Midbrain (tissue), 1 donor: ENCODE measurements around the gene NEURL1.
"Not testable (repeated sequence)": the region's sequence is repeated elsewhere in the genome, so short reads cannot be mapped to it uniquely, and the experiment has no call there.

ENCODE experiments used
- DNase-seq: peaks from one replicate; lab custom pipeline; 2025; lab: John Stamatoyannopoulos, UW

Gene NEURL1

DNA sequence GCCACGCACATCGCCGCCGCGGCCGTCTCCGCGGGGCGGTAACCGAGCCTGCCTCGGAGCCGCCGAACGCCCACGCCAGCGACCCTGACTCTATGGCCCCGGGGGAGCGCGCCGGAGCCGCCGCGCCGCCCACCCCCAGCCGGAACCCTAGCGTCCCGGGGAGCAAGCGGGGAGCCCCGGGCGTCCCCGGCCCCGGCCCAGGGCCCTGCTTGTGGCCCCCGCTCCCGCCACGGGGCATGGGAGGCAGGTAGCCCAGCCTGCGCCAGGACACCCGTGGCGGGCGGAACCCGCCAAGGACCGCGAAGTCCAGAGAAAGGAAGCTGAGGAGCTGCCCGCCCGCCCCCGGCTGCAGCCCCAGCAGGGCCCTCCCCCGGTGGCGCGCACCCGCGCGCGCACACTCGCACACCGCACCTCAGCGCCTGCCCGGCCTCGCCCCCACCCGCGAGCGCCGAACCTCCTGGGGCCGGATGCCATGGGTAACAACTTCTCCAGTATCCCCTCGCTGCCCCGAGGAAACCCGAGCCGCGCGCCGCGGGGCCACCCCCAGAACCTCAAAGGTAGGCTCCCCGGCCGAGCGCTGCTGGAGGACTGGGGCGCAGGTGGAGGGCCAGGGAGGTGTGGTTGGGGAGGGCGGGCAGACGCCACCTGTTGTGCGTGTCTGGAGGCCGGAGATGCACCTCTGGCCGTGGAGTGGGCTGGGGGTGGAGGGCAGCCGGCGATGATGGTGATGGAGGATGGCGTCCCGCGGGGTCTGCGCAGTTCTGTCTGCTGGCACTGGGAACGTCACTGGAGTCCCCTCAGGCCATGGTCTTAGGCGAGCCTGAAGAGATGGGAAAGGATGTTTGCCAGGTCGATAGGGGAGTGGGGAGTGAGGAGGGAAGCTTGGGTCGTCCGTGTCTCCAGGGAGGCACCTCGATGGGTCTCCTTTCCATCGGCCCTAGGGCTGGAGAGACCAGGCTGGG, 692 bp downstream of the NEURL1 start:
- DNase-seq = no peak

DNA sequence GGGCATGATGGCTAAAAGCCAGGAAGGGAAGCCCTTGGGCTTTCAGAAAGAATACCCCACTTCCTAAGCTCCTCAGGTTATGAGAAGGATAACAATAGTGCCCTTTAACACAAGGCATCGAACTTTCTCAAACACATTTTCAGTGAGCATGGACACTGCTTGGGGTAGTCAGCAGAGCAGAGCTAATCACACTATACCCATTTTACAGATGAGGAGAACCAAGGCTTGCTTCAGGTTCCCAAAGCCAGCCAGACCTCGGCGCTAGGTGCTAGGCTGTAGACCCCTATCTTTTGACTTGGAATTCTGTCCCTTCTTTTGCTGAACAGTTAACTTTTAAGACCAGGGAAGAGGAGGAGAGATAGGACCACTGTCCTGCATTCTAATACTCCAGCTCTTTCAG, 1.8 kb downstream of the NEURL1 start:
- no peak for DNase-seq

DNA sequence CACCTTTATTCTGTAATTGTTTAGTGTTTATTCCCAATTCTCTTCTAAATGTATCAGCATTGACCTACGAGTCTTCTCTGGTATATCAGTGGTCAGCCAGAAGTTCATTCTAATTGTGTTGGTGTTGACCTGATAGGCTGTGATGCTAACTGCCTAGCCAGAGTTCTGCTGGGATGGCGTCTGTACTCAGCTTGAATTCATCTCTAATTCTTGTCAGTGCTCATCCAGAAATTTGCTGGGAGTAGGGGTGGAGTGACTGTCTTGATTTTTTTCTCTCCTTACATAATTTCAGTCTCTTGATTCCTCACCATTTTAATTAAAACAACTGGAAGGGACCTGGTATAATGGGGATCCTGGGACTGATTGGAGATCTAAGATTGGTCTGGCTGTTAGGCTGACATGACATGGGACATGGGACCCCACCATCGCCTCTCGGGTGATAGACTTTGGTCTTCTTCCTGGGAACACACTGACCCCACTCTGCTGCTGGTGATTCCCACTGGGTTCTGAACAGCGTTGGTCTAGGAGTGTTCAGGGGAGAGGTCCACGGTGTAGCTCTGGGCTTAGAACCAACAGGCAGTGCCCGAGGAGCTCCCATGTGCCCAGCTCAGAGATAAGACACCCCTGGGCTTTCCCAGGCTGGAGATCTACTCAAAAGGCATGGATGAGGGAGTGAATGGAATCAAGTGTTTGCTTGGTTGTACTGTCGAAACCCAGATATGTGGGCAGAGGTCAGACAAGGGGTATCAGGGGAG, 3.8 kb downstream of the NEURL1 start:
- no peak for DNase-seq

DNA sequence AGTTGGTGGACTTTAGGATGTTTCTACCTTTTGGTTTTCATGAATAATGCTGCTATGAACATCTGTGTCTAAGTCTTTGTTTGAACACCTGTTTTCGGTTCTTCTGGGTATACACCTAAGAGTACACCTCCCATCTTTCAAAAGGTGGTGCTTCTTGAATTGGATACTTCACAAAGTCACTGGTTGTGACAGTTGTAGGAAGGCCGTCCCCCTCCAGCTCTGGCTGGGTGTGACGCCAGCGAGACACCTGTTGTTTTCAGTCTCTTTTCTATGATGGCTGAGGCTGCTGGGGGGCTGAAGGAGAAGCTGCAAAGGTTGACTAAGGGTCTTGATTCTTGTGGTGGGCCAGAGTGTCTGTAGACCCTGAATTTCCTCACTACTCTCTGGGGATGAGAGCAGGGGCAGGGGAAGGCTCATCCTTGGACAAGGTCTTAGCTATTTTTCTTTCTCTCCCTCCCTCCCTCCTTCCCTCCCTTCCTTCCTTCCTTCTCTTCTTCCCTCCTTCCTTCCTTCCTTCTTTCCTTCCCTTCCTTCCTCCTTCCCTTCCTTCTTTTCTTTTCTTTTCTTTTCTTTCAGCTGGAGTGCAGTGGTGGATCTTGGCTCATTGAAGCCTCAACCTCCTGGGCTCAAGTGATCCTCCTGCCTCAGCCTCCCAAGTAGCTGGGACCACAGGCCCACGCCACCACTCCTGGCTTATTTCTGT, 5.6 kb downstream of the NEURL1 start:
- no peak for DNase-seq

DNA sequence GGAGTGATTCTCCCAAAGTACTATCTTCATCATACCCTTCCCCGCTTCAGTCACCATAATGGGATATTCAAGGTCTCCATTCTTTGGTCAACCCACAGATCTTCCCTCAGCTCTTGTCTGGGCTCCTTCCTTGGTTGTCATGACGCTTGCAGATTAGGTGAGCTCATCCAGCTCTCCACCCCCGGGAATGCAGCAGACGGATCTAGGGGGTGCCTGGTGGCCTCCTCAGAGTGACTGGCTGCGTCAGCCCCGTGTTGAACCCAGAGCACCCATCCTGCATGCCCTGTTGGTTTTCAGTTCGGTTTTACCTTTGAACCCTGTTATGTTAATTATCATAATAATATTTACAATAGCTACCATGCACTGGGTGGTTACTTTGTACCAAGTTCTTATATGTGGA, 6.4 kb downstream of the NEURL1 start:
- no peak for DNase-seq

DNA sequence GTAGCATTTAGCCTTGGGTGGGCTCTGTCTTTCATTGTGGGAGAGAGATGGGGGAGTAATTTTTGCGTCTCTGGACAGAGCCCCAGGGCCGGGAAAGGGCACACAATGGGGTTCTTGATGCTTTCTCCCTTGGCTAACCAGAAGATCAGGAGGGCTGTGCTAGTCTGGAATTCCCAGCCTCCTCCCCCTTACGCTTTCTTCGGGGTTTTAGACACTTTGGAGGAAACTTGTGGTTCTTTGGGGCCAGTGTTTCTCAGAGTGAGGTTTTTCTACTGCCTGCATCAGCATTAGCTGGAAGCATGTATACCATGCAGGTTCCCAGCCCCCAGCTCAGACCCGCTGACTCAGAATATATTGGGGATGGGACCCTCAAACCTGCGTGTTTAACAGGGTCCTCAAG, 7.0 kb downstream of the NEURL1 start:
- no peak for DNase-seq

DNA sequence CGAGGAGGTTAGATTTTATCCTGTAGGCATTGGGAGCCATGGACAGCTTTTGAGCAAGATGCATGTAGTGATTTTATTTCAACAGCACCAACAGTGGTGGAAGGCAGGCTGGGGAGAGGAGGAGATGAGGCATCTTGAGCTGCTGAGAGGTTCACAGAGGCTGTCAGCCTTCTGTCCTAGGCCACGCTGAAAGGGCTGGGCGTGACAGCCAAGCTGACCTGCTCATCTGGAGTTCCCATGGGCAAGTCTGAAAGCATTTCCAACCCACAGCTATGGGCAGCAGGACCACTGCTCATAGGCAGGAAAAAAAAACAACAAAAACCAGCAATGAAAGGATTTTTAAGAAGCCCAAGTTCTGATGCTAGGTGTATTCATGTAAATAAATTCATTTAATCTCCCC, 7.7 kb downstream of the NEURL1 start:
- DNase-seq = no peak

DNA sequence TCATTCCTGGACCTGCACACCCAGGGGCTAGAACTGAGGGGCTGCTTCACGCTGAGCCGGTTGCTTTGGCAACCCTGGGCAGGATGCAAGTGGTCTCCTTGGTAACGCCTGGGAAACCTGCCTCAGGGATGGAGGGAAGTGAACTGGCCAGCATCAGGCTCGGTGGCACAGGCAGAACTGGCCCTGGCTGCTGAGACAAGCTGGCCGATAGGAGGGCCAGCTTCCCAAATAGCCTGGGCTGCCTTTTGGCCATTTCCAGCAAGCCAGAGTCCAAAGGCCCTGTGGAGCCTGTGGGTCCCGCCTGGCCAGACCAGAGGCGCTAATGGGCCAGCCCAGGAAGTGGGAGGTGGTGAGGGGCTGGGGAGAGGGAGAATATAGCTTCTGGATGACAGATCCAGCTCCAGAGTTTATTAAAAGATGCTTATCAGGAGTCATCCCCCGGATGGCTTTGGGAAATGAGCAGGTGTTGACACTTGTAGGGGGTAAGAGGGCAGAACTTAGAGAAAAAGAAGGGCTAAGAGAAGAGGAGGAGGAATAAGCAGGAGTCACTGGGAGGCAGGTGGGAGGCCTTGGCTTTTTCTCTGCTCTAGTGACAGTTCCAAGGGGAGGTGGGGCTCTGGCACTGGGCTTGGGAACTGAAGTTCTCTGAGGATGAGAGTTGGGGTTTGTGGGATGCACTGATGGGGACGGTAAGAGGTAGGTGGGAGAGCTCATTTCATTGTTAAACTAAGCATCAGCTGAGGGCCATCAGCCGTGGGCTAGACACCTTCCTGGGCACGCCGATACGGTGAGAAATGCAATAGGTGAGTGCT, 9.6 kb downstream of the NEURL1 start:
- no peak for DNase-seq

DNA sequence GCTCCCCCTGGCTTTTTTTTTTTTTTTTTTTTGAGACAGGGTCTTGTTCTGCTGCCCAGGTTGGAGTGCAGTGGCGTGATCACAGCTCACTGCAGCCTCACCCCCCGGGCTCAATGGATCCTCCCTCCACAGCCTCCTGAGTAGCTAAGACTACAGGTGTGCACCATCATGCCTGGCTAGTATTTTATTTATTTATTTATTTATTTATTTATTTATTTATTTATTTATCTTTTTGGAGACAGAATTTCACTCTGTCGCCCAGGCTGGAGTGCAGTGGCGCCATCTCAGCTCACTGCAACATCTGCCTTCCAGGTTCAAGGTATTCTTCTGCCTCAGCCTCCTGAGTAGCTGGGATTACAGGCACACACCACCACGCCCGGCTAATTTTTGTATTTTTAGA, 10.3 kb downstream of the NEURL1 start:
- not testable (repeated sequence) for DNase-seq

DNA sequence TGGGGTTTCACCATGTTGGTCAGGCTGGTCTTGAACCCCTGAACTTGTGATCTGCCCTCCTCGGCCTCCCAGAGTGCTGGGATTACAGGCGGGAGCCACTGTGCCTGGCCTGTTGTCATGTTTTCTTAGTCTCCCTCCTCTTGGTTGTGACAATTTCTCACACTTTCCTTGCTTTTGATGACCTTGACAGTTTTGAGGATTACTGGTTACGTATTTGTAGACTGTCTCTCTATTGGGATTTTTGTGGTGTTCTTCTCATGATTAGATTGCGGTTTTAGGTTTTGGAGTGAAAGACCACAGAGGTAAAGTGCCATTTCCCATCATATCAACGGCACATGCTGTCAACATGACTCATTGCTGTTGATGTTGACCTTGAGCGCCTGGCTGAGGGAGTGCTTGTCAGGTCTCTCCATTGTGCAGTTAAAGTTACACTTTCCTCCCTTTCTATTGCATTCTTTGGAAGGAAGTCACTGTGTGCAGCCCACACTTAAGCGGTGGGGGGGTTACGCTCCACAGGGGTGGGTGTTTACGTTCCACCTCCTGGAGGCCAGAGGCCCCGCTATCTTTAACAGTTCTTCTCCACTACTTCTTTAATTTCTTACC, 10.8 kb downstream of the NEURL1 start:
- DNase-seq = no peak

DNA sequence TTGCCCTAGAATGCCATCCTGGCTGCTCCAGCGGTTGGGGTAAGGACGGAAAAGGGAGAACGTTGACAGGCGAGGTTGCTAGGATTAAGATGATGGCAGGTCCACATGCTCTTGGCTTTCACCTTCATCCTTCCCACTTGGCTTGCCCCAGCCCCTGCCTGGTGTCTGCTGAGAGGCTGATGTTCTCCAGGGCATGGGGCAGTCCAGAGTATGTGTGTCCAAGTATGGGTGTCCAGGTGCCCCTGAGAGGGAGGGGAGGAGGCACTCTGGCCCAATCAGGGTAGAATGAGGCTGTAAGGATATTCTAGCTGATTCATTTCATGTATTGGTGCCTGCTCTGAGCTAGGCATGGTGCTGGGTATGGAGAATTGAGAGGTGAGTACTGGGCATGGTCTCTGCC, 12.6 kb downstream of the NEURL1 start:
- DNase-seq = no peak

DNA sequence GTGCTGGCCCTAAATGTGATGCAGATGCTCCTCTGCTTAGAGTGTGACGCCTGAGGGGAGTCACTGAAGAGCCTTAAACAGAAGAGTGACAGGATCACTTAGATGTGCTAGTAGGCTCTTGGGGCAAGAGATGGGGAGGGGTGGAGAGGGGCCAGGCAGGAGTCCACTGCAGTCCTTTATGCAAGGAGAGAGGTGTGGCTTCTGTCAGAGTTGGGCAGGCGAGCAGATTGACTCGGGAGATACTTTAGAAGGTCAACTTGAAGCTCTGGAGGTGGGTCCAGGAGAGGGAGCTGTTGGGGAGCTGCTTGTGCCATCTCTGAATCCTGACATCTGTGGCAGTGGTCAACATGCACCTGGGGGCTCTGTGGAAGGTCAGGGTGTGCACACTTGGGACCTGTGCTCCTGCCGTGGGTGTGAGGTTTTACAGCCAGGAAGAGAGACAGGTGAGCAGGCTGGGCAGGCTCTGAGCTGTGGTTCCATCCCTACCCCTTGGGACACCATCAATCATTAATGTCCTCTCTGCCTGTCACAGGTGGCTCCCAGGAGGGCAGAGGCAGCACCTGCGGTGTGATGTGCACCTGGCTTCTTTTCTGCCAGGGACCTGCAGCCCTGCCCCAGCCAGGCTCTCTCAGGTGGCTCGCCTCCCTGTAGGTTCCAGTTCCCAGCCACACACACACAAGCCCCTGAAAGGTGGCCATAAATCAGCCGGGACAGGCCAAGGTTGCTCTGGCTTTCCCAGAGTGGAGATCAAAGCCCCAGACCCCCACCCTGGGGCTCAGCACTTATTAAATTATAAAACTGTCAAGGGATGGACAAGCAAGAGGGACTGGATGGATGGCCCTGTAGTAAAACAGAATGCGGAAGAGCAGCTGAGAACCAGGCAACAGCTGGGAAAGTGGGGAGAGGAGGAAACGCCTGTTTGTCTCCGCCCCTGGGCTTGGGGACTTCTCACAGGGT, 14.0 kb downstream of the NEURL1 start:
- no peak for DNase-seq

DNA sequence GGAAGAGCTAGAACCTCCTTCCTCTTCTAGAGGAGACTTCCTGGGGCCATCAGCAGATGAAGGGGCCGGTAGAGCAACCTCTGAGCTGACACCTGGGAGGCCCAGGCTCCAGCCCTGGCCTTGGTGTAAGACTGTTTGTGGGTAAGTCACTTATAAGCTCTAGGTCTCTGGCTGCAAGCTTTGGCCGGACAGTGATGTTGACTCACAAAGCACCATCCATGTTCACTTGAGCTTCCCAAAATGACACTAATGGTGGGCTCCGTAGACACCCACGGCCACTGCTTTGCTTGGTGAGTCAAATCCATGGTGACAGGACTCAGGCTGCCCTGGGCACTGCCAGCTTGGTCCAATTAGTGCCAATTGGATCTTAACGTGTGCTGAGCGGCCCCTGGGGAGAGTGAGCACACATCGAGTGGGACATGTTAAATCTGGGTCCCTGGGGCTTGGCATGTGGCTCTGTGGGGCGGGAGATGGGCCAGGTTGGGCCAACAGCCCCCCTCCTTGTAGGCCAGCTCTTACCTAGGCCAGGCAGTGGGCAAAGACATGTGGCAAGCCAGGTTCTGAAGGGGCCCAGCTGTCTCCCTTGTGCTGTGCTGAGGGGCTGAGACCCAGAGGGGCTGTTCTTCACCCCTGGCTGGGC, 16.7 kb downstream of the NEURL1 start:
- DNase-seq = no peak

DNA sequence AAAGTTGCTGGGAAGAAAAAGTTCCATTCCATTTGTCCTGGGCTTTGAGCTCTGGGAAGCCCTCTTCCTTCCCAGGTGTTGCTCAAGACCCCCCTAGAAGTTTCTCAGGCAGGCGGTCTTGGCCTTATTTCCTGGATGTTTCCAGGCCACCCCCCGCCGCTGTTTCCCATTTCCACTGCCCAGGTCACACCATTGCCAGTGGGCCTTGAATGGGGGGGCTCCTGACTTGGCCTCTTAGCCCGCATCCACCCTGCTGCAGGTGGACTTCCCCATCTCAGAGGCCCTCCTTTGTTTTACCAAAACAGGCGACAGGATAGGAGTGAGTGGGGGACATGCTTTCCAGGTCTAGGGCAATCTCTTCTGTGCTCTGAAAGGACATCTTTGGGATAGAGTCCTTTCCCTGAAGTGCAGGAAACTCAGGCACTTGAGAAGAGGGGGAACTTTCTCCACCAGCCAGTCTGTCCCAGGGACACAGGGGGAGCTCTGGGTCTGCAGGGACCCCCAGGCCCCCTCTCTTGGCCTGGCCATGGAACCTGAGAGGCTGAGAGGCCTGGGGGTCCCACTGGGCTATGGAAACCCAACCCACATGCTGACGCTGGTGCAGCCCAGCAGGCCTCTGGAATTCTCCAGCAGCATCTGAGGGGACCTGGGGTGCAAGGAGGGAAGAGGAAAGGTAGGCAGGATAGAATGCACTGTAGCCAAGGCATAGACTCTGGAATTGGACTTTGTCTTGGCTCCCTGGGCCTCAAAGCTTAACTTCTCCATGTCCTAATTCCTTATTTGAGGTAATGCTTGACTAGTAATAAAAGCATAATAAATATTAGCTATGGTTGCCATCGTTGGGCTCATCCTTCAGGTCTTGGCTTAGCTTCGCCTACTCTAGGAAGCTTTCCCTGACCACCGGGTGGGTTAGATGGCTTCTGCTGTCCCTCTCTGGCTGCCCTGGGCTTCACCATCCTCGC, 17.6 kb downstream of the NEURL1 start:
- DNase-seq = no peak

DNA sequence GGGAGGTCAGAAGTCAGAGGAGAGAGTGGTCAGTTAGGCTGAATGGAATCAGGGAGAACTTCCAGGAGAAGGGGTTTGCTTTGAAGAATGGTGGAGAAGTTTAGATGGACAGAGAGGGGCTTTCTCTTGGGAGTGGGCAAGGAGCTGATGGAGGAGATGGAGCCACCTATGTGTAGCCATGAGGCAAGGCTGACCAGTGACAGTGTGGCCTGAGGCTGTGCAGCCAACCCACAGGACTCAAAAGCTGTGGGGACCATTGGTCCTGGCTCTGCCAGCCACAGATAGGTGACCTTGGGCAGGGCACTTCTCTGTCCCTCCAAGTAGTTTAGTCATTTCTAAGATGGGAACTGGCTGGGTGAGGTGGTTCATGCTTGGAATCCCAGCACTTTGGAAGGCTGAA, 18.7 kb downstream of the NEURL1 start:
- no peak for DNase-seq

DNA sequence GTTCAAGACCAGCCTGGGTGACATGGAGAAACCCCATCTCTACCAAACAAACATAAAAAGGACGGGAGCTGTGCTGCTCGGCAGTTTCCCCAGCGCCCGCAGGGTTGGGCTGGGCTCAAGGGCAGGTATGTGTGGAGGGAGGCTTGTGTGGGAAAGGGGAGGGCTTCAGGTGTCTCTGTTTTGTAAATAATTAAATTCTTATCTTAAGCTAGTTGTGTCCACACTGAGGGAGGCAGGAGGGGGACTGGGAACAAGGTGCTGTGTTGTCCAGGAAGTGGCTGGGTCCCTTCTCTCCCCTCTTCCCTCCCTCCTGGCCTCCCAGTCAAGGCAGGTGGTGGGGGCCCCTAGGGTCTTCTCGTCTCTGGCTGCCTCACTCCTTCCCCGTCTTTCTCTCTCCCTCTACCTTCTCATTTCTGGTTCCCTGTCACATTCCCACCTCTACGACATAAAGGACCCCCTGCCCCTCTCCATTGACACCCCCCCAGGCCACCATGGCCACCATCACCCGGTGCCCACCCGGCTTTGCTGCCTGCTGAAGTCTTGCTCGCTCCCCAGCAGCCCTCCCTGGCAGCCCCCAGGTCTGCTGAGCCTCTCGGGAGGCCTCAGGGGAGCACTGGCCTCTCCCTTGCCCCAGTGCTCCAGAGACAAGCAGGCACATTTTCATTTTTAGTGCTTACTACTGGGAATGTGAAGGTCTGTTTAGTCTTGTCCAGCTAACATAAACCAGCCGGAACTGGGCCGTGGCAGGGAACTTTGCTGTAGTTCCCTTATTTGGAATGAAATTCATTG, 19.3 kb downstream of the NEURL1 start:
- DNase-seq = no peak

DNA sequence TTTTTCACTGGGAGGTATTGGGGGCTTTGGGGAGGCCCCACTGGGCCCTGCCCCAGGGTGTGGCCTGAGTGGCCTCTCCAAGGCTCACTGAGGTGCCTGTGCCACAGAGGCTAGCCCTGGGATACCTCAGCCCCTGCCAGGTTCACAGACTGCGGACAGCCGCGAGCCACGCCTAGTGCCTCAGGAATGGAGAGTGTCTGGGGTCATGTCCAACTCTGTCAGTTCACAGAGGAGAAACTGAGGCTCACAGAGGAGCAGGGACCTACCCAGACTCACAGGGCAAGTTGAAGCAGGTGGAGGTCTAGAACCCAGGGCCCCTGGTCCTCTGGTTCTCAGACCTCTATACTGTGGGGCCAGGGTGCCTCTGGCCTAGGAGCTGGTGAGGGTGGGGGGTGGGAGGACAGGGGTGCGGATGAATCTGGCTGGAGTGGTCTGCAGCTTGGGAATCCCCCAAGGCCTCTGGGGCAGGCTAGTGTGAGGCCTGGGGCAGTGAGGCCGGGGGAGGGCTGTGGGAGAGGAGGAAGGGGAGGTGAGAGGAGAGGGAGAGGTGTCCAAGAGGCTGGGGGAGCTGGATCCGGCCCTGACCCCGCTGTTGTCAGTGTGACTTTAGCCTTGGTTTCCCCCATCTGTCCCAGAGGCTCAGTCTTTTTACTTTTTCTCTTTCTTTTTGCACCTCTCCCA, 20.0 kb downstream of the NEURL1 start:
- no peak for DNase-seq
